Esophagus muscularis mucosa (tissue), 3 donors: ENCODE data around the gene SPP1.

ENCODE experiments used
- CTCF ChIP-seq, 3 experiments: fragments of 200-600 bp in 2 of 3; fragments of 450-650 bp in 1 of 3; sonication (generic) in 2 of 3; IDR thresholded peaks; one replicate each; pipeline ENCODE4 v1.5.1; 2017 to 2019; ENCODE audit warnings: antibody characterized with exemption in 3 of 3, mild to moderate bottlenecking in 2 of 3, moderate library complexity in 1 of 3
- POLR2A ChIP-seq: fragments of 450-650 bp; IDR thresholded peaks from one replicate; pipeline ENCODE4 v1.6.1; 2017; ENCODE audit warnings: antibody characterized with exemption, moderate library complexity, mild to moderate bottlenecking, low read depth

- no peak for TF ChIP-seq CTCF (IDR thresholded peaks at IDR 0.05)
- no peak for TF ChIP-seq POLR2A
Measured at GRCh38 chr4:87957061-87957460, 18.5 kb upstream of the SPP1 start.
